ENCODE measurements around the gene TBC1D5. TPM values are rescaled to one million over a fixed set of nuclear protein-coding genes. Genes with fewer than 3 reads are reported as not detected.

The TBC1D5 gene
- total RNA-seq, 1 experiment from 2014 or later: 30.4 TPM

- H3K4me1 ChIP-seq (ENCODE audit: control insufficient read depth, insufficient read depth, low read length): peaks cover 9% of the 10 kb centered on the region
- ATAC-seq (no peak), DNase-seq (ENCODE audit: low read depth, low spot score) (no peak)
- H3K27ac ChIP-seq (ENCODE audit: low read length): no peak overlapping the region
- no peak overlapping the region for H3K4me3 ChIP-seq (ENCODE audit: low read depth in 2 of 2, low read length in 2 of 2)
- H3K27me3 ChIP-seq (ENCODE audit: control insufficient read depth, insufficient read depth, low read length): no peaks in the 10 kb centered on the region
- in situ Hi-C loops (cut with HindIII; ENCODE audit: low pct_unique_long_range_greater_than_20kb, low sequenced_read_pairs): no loop called here
- intact Hi-C loops (cut with micrococcal nuclease; ENCODE audit: unreplicated experiment): loop anchor here (5.0 kb wide), 1 partner anchor 86 kb away; no protein-coding TSS in a partner anchor
- no peaks in the 10 kb centered on the region for H3K36me3 ChIP-seq (ENCODE audit: control insufficient read depth, insufficient read depth, low read length)
- BruUV-seq (replicated peaks): TSS peak; percentile 13
- H3K9me3 ChIP-seq (ENCODE audit: control insufficient read depth, insufficient read depth, low read depth, low read length): no peaks in the 10 kb centered on the region
- POLR2A ChIA-PET: no interaction called here
- CTCF ChIA-PET: no interaction called here
- TF ChIP-seq SIN3A (IDR thresholded peaks at IDR 0.05; ENCODE audit: borderline replicate concordance, insufficient read depth, low read depth, low read length): no peak
- no peak for TF ChIP-seq POLR2AphosphoS5 (IDR thresholded peaks at IDR 0.05; ENCODE audit: low read depth, low read length)
- no peak for TF ChIP-seq TCF7L2 (IDR thresholded peaks at IDR 0.05; ENCODE audit: low read depth, low read length)
- TF ChIP-seq, protein P1, sequence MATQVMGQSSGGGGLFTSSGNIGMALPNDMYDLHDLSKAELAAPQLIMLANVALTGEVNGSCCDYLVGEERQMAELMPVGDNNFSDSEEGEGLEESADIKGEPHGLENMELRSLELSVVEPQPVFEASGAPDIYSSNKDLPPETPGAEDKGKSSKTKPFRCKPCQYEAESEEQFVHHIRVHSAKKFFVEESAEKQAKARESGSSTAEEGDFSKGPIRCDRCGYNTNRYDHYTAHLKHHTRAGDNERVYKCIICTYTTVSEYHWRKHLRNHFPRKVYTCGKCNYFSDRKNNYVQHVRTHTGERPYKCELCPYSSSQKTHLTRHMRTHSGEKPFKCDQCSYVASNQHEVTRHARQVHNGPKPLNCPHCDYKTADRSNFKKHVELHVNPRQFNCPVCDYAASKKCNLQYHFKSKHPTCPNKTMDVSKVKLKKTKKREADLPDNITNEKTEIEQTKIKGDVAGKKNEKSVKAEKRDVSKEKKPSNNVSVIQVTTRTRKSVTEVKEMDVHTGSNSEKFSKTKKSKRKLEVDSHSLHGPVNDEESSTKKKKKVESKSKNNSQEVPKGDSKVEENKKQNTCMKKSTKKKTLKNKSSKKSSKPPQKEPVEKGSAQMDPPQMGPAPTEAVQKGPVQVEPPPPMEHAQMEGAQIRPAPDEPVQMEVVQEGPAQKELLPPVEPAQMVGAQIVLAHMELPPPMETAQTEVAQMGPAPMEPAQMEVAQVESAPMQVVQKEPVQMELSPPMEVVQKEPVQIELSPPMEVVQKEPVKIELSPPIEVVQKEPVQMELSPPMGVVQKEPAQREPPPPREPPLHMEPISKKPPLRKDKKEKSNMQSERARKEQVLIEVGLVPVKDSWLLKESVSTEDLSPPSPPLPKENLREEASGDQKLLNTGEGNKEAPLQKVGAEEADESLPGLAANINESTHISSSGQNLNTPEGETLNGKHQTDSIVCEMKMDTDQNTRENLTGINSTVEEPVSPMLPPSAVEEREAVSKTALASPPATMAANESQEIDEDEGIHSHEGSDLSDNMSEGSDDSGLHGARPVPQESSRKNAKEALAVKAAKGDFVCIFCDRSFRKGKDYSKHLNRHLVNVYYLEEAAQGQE (IDR thresholded peaks at IDR 0.05; ENCODE audit: insufficient read depth in 1 of 2, low read depth in 2 of 2, low read length in 1 of 2): no peak
- TF ChIP-seq, protein P2, sequence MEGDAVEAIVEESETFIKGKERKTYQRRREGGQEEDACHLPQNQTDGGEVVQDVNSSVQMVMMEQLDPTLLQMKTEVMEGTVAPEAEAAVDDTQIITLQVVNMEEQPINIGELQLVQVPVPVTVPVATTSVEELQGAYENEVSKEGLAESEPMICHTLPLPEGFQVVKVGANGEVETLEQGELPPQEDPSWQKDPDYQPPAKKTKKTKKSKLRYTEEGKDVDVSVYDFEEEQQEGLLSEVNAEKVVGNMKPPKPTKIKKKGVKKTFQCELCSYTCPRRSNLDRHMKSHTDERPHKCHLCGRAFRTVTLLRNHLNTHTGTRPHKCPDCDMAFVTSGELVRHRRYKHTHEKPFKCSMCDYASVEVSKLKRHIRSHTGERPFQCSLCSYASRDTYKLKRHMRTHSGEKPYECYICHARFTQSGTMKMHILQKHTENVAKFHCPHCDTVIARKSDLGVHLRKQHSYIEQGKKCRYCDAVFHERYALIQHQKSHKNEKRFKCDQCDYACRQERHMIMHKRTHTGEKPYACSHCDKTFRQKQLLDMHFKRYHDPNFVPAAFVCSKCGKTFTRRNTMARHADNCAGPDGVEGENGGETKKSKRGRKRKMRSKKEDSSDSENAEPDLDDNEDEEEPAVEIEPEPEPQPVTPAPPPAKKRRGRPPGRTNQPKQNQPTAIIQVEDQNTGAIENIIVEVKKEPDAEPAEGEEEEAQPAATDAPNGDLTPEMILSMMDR (IDR thresholded peaks at IDR 0.05): no peak
Measured at GRCh38 chr3:17733215-17733614, 9.2 kb downstream of the TBC1D5 start.

DNA sequence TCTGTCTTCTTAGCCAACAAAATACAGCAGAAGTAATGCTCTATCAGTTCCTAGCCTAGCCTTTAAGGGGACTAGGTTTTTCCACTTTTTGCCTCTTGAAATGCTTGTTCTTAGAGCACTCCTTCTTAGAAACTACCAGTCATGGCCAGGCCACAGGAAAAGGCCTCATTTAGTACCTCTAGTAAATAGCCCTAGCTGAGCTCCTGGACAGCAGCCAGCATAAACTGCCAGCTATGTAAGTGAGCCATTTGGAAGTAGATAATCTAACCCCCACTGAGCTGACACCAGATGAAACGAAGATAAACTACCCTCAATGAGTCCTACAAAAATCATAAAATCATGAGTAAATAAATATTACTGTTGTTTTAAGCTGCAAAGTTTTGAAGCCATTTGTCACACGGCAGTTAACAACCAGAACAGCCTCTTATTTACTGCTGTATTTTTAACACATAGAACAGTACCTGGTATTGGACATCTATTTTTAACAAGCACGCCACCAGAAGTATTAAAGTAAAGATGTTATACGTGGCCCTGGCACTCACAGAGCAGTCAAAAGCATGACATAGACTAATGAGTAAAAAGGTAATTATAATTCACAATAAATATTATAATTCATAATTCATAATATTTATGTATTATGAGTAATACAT, 12.0 kb downstream of the TBC1D5 start:
- H3K4me3 ChIP-seq (ENCODE audit: low read depth in 2 of 2, low read length in 2 of 2): no peak overlapping the region
- POLR2A ChIA-PET: interaction anchor here (0.6 kb wide), 2 partner anchors 12 to 79 kb away, joined by 4 to 6 read pairs; partner anchors contain the start of gene TBC1D5
- no peaks in the 10 kb centered on the region for H3K27me3 ChIP-seq (ENCODE audit: control insufficient read depth, insufficient read depth, low read length)
- TF ChIP-seq, protein P1 (IDR thresholded peaks at IDR 0.05; ENCODE audit: insufficient read depth in 1 of 2, low read depth in 2 of 2, low read length in 1 of 2): peak in 1 of 2 experiments; percentile 41; a peak in 1 of 4 replicates
- TF ChIP-seq SIN3A (IDR thresholded peaks at IDR 0.05; ENCODE audit: borderline replicate concordance, insufficient read depth, low read depth, low read length) (no peak), POLR2AphosphoS5 (IDR thresholded peaks at IDR 0.05; ENCODE audit: low read depth, low read length) (peak; percentile 86), TCF7L2 (IDR thresholded peaks at IDR 0.05; ENCODE audit: low read depth, low read length) (peak; percentile 98)
- TF ChIP-seq, protein P2 (IDR thresholded peaks at IDR 0.05): no peak
- BruUV-seq (replicated peaks): no TSS peak
- intact Hi-C loops (cut with micrococcal nuclease; ENCODE audit: unreplicated experiment): loop anchor here (5.0 kb wide), 1 partner anchor 83 kb away; no protein-coding TSS in a partner anchor
- peak; percentile 99 for ATAC-seq
- H3K9me3 ChIP-seq (ENCODE audit: control insufficient read depth, insufficient read depth, low read depth, low read length): no peaks in the 10 kb centered on the region
- H3K27ac ChIP-seq (ENCODE audit: low read length): no peak overlapping the region
- H3K4me1 ChIP-seq (ENCODE audit: control insufficient read depth, insufficient read depth, low read length): peaks cover 9% of the 10 kb centered on the region
- in situ Hi-C loops (cut with HindIII; ENCODE audit: low pct_unique_long_range_greater_than_20kb, low sequenced_read_pairs): no loop called here
- no peak for DNase-seq (ENCODE audit: low read depth, low spot score)
- H3K36me3 ChIP-seq (ENCODE audit: control insufficient read depth, insufficient read depth, low read length): no peaks in the 10 kb centered on the region
- CTCF ChIA-PET: interaction anchor here (1.0 kb wide), 1 partner anchor 12 kb away, joined by 3 read pairs; the partner anchor contains the start of gene TBC1D5

All from Panc1 (cell line).